Testis (tissue), 5 donors: ENCODE data around the gene DNAH5. TPM values are rescaled to one million over a fixed set of nuclear protein-coding genes. Genes with fewer than 3 reads are reported as not detected.

Experiments used
- DNase-seq: peaks from one replicate; pipeline ENCODE4 v3.0.0-alpha.2; 2019
- H3K27ac ChIP-seq, 2 donors: fragments of 200-600 bp; sonication (generic); one replicate each; pipeline ENCODE4 v1.5.1; 2019
- H3K27me3 ChIP-seq: fragments of 200-600 bp; sonication (generic); one replicate; pipeline ENCODE4 v1.5.1; 2019
- H3K36me3 ChIP-seq: fragments of 200-600 bp; sonication (generic); one replicate; pipeline ENCODE4 v1.5.1; 2017; ENCODE audit warnings: low read depth; ENCODE audit errors: missing control alignments
- H3K4me1 ChIP-seq: fragments of 200-600 bp; sonication (generic); one replicate; pipeline ENCODE4 v1.5.1; 2019
- H3K4me3 ChIP-seq, 2 donors: fragments of 200-600 bp; sonication (generic); one replicate each; pipeline ENCODE4 v1.5.1; 2017 to 2019
- H3K9me3 ChIP-seq: fragments of 200-600 bp; sonication (generic); one replicate; pipeline ENCODE4 v1.5.1; 2017
- POLR2A ChIP-seq: fragments of 450-650 bp; IDR thresholded peaks from one replicate; pipeline ENCODE4 v1.6.1; 2017; ENCODE audit warnings: antibody characterized with exemption, mild to moderate bottlenecking, moderate library complexity
- WGBS, 2 donors: methylation state at CpG; one replicate each; pipeline ENCODE4 v1.1.5; 2018; 5-methylcytosine and 5-hydroxymethylcytosine counted together
- intact Hi-C: fragments of 100-400 bp; cut with DNase I; formaldehyde crosslinking; loops from one replicate; pipeline ENCODE4 v1.15.1; 2023; ENCODE audit warnings: low total_unique reads
- long read RNA-seq, 2 donors: transcript quantifications; one replicate each; lab custom pipeline, GENCODE V29; 2026
- polyA plus RNA-seq: library from polyadenylated mRNA; stranded (reverse); fragments of 350-450 nt; fragmentation: Illumina TruSeq; extraction: RNeasy Lipid Tissue Mini Kit (QIAGEN cat#74804); gene quantifications from one replicate; pipeline ENCODE4 v1.2.3, GENCODE V29; 2014; ENCODE audit warnings: low read depth, low replicate concordance; ENCODE audit not compliant: insufficient read depth
- total RNA-seq, 2 donors: library from RNA; depleted of rRNA; stranded (reverse); fragments of >200 nt; gene quantifications; one replicate each; pipeline ENCODE4 v1.2.3, GENCODE V29; 2016
- TF ChIP-seq, protein P1 (sequence below), 3 experiments: fragments of 450-650 bp in 2 of 3; fragments of 200-600 bp in 1 of 3; sonication (generic) in 1 of 3; IDR thresholded peaks; one replicate each; pipeline ENCODE4 v1.5.1; 2016 to 2019; ENCODE audit warnings: antibody characterized with exemption in 3 of 3, mild to moderate bottlenecking in 2 of 3, moderate library complexity in 1 of 3

The DNAH5 gene, protein sequence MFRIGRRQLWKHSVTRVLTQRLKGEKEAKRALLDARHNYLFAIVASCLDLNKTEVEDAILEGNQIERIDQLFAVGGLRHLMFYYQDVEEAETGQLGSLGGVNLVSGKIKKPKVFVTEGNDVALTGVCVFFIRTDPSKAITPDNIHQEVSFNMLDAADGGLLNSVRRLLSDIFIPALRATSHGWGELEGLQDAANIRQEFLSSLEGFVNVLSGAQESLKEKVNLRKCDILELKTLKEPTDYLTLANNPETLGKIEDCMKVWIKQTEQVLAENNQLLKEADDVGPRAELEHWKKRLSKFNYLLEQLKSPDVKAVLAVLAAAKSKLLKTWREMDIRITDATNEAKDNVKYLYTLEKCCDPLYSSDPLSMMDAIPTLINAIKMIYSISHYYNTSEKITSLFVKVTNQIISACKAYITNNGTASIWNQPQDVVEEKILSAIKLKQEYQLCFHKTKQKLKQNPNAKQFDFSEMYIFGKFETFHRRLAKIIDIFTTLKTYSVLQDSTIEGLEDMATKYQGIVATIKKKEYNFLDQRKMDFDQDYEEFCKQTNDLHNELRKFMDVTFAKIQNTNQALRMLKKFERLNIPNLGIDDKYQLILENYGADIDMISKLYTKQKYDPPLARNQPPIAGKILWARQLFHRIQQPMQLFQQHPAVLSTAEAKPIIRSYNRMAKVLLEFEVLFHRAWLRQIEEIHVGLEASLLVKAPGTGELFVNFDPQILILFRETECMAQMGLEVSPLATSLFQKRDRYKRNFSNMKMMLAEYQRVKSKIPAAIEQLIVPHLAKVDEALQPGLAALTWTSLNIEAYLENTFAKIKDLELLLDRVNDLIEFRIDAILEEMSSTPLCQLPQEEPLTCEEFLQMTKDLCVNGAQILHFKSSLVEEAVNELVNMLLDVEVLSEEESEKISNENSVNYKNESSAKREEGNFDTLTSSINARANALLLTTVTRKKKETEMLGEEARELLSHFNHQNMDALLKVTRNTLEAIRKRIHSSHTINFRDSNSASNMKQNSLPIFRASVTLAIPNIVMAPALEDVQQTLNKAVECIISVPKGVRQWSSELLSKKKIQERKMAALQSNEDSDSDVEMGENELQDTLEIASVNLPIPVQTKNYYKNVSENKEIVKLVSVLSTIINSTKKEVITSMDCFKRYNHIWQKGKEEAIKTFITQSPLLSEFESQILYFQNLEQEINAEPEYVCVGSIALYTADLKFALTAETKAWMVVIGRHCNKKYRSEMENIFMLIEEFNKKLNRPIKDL (N-terminal part only)
- total RNA-seq (1 to 10 TPM; 5.1 to 5.9 TPM), polyA plus RNA-seq (1.1 TPM)
- long read RNA-seq, donor 1, result 0 reads
- long read RNA-seq, donor 2, result 0 reads

DNA sequence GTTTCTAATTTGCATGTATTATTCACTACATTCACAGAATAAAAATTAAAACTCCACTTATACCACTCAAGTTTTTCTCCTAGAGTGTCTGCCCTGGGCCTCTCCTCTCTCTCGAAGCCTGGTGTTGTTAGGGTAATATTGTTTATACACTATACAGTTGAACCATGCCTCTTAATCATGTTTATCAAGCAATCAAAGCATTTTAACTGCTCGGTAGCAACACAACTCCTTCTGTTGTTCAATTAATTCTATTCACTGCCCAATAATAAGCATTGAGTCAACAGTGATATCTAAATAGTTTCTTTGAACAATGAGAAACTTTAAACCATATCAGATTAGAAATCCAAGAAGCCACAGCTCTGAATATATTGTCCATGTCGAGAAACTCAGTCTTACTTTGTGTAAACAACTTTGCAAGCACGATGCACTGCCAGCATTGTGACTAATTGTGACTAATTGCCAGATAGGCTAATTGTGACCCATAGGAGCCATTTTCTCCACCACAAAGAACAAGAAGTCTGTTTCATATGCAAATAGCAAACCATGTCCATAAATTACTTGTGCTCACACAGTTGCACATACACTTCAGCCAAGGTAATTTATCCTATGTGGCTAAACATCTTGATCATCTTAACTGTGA is at the start of gene DNAH5:
DNAH5 (minus strand) TSS at position 129 of the 640 bp plus-strand sequence. CDS start 250 bp downstream, outside the sequence.
- H3K4me3 ChIP-seq, result no peak within 1 kb of the TSS
- no peak for DNase-seq
- TF ChIP-seq POLR2A, result no peak
- TF ChIP-seq, protein P1, sequence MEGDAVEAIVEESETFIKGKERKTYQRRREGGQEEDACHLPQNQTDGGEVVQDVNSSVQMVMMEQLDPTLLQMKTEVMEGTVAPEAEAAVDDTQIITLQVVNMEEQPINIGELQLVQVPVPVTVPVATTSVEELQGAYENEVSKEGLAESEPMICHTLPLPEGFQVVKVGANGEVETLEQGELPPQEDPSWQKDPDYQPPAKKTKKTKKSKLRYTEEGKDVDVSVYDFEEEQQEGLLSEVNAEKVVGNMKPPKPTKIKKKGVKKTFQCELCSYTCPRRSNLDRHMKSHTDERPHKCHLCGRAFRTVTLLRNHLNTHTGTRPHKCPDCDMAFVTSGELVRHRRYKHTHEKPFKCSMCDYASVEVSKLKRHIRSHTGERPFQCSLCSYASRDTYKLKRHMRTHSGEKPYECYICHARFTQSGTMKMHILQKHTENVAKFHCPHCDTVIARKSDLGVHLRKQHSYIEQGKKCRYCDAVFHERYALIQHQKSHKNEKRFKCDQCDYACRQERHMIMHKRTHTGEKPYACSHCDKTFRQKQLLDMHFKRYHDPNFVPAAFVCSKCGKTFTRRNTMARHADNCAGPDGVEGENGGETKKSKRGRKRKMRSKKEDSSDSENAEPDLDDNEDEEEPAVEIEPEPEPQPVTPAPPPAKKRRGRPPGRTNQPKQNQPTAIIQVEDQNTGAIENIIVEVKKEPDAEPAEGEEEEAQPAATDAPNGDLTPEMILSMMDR (IDR thresholded peaks at IDR 0.05), result no peak
- H3K27ac ChIP-seq, result no peak within 1 kb of the TSS
- no peaks in the 10 kb centered on the region for H3K4me1 ChIP-seq
- H3K27me3 ChIP-seq, result no peaks in the 10 kb centered on the region
- intact Hi-C loops, result no loop called here
- 78 to 79% methylated on average over 4 of the region's 4 CpGs for WGBS, 2 donors
- H3K9me3 ChIP-seq, result no peaks in the 10 kb centered on the region
- H3K36me3 ChIP-seq, result no peaks in the 10 kb centered on the region

DNA sequence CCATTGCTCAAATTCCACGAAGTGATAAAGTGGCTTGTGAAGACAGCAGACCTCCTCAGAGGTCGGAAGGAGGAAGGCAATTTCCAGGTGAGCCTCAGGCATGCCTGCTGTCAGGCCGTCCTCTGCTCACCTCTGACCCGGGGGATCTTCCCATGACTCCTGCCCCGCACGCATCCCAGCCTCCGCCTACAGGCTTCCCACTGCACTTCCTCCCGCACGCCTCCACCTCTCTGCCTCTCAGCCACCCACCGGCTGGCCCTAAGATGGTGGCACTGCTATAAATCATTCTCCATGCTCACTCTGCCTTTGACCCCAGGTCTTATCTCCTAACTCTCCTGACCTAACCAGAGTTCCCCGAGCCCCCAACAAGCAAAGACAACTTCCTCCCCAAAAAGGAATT is 49.4 kb upstream of the DNAH5 start:
- H3K9me3 ChIP-seq, result no peaks in the 10 kb centered on the region
- H3K27ac ChIP-seq, result no peak overlapping the region
- H3K4me3 ChIP-seq, result no peak overlapping the region
- no peak for TF ChIP-seq POLR2A
- TF ChIP-seq, protein P1 (IDR thresholded peaks at IDR 0.05), result no peak
- no peaks in the 10 kb centered on the region for H3K36me3 ChIP-seq
- intact Hi-C loops, result loop anchor here (10.0 kb wide), 1 partner anchor 261 kb away; no protein-coding TSS in a partner anchor
- WGBS, 2 donors, result 71 to 72% methylated on average over 6 to 11 of the region's 11 CpGs
- no peak for DNase-seq
- H3K4me1 ChIP-seq, result no peaks in the 10 kb centered on the region
- no peaks in the 10 kb centered on the region for H3K27me3 ChIP-seq

DNA sequence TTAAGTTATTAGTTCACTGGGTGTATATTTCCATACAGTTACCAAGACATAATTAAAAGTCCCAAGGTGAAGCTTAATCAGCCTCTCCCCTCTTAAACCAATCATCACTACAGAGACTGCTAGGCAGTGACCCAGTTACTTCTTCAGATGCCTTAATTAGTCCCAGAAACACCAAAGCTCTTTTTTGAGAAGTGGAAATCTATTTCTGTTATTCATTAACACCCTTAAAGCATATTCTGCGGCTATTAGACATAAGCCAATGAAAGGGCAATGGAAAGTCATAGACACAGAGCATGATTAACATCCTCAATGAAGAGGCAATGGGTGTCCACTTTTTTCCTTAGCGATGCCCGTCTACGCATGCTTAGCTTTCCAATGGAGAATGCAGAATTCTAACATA is 48.3 kb upstream of the DNAH5 start:
- no peak for DNase-seq
- Histone ChIP-seq H3K27ac (no peak overlapping the region), H3K27me3 (no peaks in the 10 kb centered on the region), H3K4me3 (no peak overlapping the region), H3K4me1 (no peaks in the 10 kb centered on the region), H3K9me3 (no peaks in the 10 kb centered on the region), H3K36me3 (no peaks in the 10 kb centered on the region)
- TF ChIP-seq, protein P1 (IDR thresholded peaks at IDR 0.05), result no peak
- TF ChIP-seq POLR2A, result no peak
- 94 to 96% methylated on average over 4 of the region's 4 CpGs for WGBS, 2 donors
- intact Hi-C loops, result loop anchor here (10.0 kb wide), 1 partner anchor 262 kb away; no protein-coding TSS in a partner anchor

DNA sequence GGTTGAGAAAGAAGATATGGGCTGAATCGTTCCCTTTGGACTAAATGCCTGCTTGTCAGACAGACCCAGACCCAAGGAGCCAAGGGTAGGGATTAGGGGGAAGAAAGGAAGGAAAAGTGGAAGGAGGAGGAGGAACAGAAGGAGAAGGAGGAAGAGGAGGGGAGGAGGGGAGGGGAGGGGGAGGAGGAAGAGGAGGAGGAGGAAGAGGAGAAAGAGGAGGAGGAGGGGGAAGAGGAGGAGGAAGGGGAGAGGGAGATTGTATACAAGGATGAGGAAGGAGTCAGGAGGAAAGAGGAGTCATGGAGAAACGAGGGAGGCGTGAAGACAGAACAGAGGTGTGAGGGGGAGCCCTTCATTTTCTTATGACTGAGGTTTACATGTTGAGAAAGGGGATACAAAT is 46.9 kb upstream of the DNAH5 start:
- H3K36me3 ChIP-seq, result no peaks in the 10 kb centered on the region
- H3K4me1 ChIP-seq, result no peaks in the 10 kb centered on the region
- H3K27ac ChIP-seq, result no peak overlapping the region
- H3K9me3 ChIP-seq, result no peaks in the 10 kb centered on the region
- intact Hi-C loops, result loop anchor here (10.0 kb wide), 1 partner anchor 263 kb away; no protein-coding TSS in a partner anchor
- TF ChIP-seq, protein P1 (IDR thresholded peaks at IDR 0.05), result no peak
- TF ChIP-seq POLR2A, result no peak
- WGBS, 2 donors, result 66 to 69% methylated on average over 3 of the region's 3 CpGs
- no peak for DNase-seq
- no peak overlapping the region for H3K4me3 ChIP-seq
- no peaks in the 10 kb centered on the region for H3K27me3 ChIP-seq
